Neural progenitor cell (in vitro differentiated cells): Measurements from ENCODE around the gene GSG1L. TPM values are rescaled to one million over a fixed set of nuclear protein-coding genes. Genes with fewer than 3 reads are reported as not detected.
"Not testable (repeated sequence)": the region's sequence is repeated elsewhere in the genome, so short reads cannot be mapped to it uniquely, and the experiment has no call there.

ENCODE experiments used
- DNase-seq: peaks from one replicate; pipeline ENCODE4 v3.0.0-alpha.2; 2016; ENCODE audit warnings: low spot score
- H2AFZ ChIP-seq: fragments of 200-600 bp; sonication (generic); replicated peaks from 2 replicates; pipeline ENCODE4 v1.6.1; 2016; ENCODE audit warnings: antibody characterized with exemption
- H3F3A ChIP-seq: fragments of 200-600 bp; sonication (generic); 2 replicates; pipeline ENCODE4 v1.6.1; 2016; ENCODE audit warnings: antibody characterized with exemption, low read depth
- H3K27ac ChIP-seq: fragments of 200-600 bp; sonication (generic); 2 replicates; pipeline ENCODE4 v1.5.1; 2016; ENCODE audit warnings: mild to moderate bottlenecking
- H3K27me3 ChIP-seq: fragments of 200-600 bp; sonication (generic); 2 replicates; pipeline ENCODE4 v1.6.1; 2016; ENCODE audit warnings: mild to moderate bottlenecking, moderate library complexity
- H3K36me3 ChIP-seq: fragments of 200-600 bp; sonication (generic); 2 replicates; pipeline ENCODE4 v1.5.1; 2016
- H3K4me1 ChIP-seq: fragments of 200-600 bp; sonication (generic); 2 replicates; pipeline ENCODE4 v1.6.1; 2016; ENCODE audit warnings: mixed run types
- H3K4me2 ChIP-seq: fragments of 200-600 bp; sonication (generic); 2 replicates; pipeline ENCODE4 v1.6.1; 2016
- H3K4me3 ChIP-seq: fragments of 200-600 bp; sonication (generic); 2 replicates; pipeline ENCODE4 v1.5.1; 2016
- H3K79me2 ChIP-seq: fragments of 200-600 bp; sonication (generic); 2 replicates; pipeline ENCODE4 v1.6.1; 2016; ENCODE audit warnings: low read depth
- H3K9ac ChIP-seq: fragments of 200-600 bp; sonication (generic); 2 replicates; pipeline ENCODE4 v1.6.1; 2016
- H3K9me3 ChIP-seq: fragments of 200-600 bp; sonication (generic); 2 replicates; pipeline ENCODE4 v1.5.1; 2016; ENCODE audit warnings: low read depth
- H4K20me1 ChIP-seq: fragments of 200-600 bp; sonication (generic); 2 replicates; pipeline ENCODE4 v1.6.1; 2016; ENCODE audit warnings: low read depth
- H3K27ac Mint-ChIP-seq: 3 replicates; pipeline ENCODE4 v1.8.0; 2021; ENCODE audit warnings: mixed read lengths
- H3K27me3 Mint-ChIP-seq: 2 replicates; pipeline ENCODE4 v1.8.0; 2022; ENCODE audit warnings: low read depth, mild to moderate bottlenecking, inconsistent platforms, moderate library complexity, mixed read lengths; ENCODE audit not compliant: insufficient read depth
- H3K36me3 Mint-ChIP-seq: 3 replicates; pipeline ENCODE4 v1.8.0; 2021; ENCODE audit warnings: mixed read lengths
- H3K4me1 Mint-ChIP-seq: 3 replicates; pipeline ENCODE4 v1.8.0; 2021; ENCODE audit warnings: mixed read lengths
- H3K4me3 Mint-ChIP-seq: 3 replicates; pipeline ENCODE4 v1.8.0; 2021; ENCODE audit warnings: mild to moderate bottlenecking, moderate library complexity, mixed read lengths
- H3K9me3 Mint-ChIP-seq: 3 replicates; pipeline ENCODE4 v1.8.0; 2020; ENCODE audit warnings: mixed read lengths
- CTCF ChIP-seq: fragments of 200-600 bp; sonication (generic); IDR thresholded peaks from 2 replicates; pipeline ENCODE4 v1.5.1; 2017; ENCODE audit warnings: antibody characterized with exemption, mild to moderate bottlenecking
- EZH2 ChIP-seq: fragments of 200-600 bp; sonication (generic); IDR thresholded peaks from 2 replicates; pipeline ENCODE4 v1.6.1; 2017; ENCODE audit warnings: antibody characterized with exemption, mild to moderate bottlenecking, moderate library complexity
- EZH2phosphoT487 ChIP-seq: fragments of 200-600 bp; sonication (generic); IDR thresholded peaks from 2 replicates; pipeline ENCODE4 v1.6.1; 2017; ENCODE audit warnings: antibody characterized with exemption
- total RNA-seq: library from RNA; depleted of rRNA; stranded (reverse); fragments of >200 nt; gene quantifications from 2 replicates; pipeline ENCODE4 v1.2.3, GENCODE V29; 2015; ENCODE audit warnings: low replicate concordance

Gene GSG1L
- total RNA-seq, 1 donor from 2014 or later = not detected

- Histone ChIP-seq H3K9ac (no peak overlapping the region), H3F3A (no peaks in the 10 kb centered on the region), H3K4me2 (peak overlapping the region; percentile 47), H3K27me3 (no peaks in the 10 kb centered on the region), H2AFZ (peak overlapping the region; percentile 95), H3K36me3 (no peaks in the 10 kb centered on the region), H3K9me3 (no peaks in the 10 kb centered on the region), H3K27ac (no peak overlapping the region), H4K20me1 (no peaks in the 10 kb centered on the region), H3K79me2 (no peaks in the 10 kb centered on the region), H3K4me3 (no peak overlapping the region), H3K4me1 (peaks cover 8% of the 10 kb centered on the region)
- Mint-ChIP-seq H3K36me3 (no peaks in the 10 kb centered on the region), H3K4me1 (peaks cover 3% of the 10 kb centered on the region), H3K27me3 (peaks cover 6% of the 10 kb centered on the region), H3K27ac (peak overlapping the region; percentile 16), H3K9me3 (no peaks in the 10 kb centered on the region), H3K4me3 (peak overlapping the region; percentile 62)
- peak; percentile 28 for DNase-seq
- no peak for TF ChIP-seq EZH2
- TF ChIP-seq CTCF = no peak
- no peak for TF ChIP-seq EZH2phosphoT487
Observed at GRCh38 chr16:27945233-27945973, 118.1 kb downstream of the GSG1L start.

- no peak overlapping the region for H3K4me3 Mint-ChIP-seq
- Histone ChIP-seq H3K4me1 (peaks cover 8% of the 10 kb centered on the region), H3K27me3 (no peaks in the 10 kb centered on the region), H3K9ac (no peak overlapping the region), H4K20me1 (no peaks in the 10 kb centered on the region), H3K4me2 (no peak overlapping the region), H3K36me3 (no peaks in the 10 kb centered on the region), H3K9me3 (no peaks in the 10 kb centered on the region), H3F3A (no peaks in the 10 kb centered on the region), H3K4me3 (no peak overlapping the region), H2AFZ (no peak overlapping the region), H3K27ac (no peak overlapping the region), H3K79me2 (no peaks in the 10 kb centered on the region)
- no peak for TF ChIP-seq CTCF
- no peak for TF ChIP-seq EZH2
- no peak for TF ChIP-seq EZH2phosphoT487
- no peaks in the 10 kb centered on the region for H3K36me3 Mint-ChIP-seq
- no peak overlapping the region for H3K27ac Mint-ChIP-seq
- no peak for DNase-seq
- H3K9me3 Mint-ChIP-seq = peaks cover 2% of the 10 kb centered on the region
- peaks cover 3% of the 10 kb centered on the region for H3K4me1 Mint-ChIP-seq
- peaks cover 6% of the 10 kb centered on the region for H3K27me3 Mint-ChIP-seq
Observed at GRCh38 chr16:27943766-27944165, 119.7 kb downstream of the GSG1L start.

GRCh38 chr16:27942071-27942470 is 121.4 kb downstream of the GSG1L start:
- not testable (repeated sequence) for H3K79me2 ChIP-seq, DNase-seq, H3K27me3 Mint-ChIP-seq, H3K4me2 ChIP-seq, H3F3A ChIP-seq, H3K27ac ChIP-seq, H3K4me1 ChIP-seq, H3K36me3 ChIP-seq, H3K36me3 Mint-ChIP-seq, H3K27me3 ChIP-seq, H3K4me1 Mint-ChIP-seq, H4K20me1 ChIP-seq, H2AFZ ChIP-seq, H3K27ac Mint-ChIP-seq, H3K9me3 Mint-ChIP-seq, H3K9me3 ChIP-seq, H3K9ac ChIP-seq, H3K4me3 Mint-ChIP-seq, H3K4me3 ChIP-seq

GRCh38 chr16:27935076-27935475 is 128.4 kb downstream of the GSG1L start:
- H3K36me3 ChIP-seq = no peaks in the 10 kb centered on the region
- TF ChIP-seq EZH2phosphoT487 (no peak), CTCF (no peak), EZH2 (no peak)
- H4K20me1 ChIP-seq = no peaks in the 10 kb centered on the region
- Mint-ChIP-seq H3K27me3 (peaks cover 10% of the 10 kb centered on the region), H3K27ac (no peak overlapping the region), H3K4me3 (no peak overlapping the region), H3K9me3 (peaks cover 2% of the 10 kb centered on the region), H3K36me3 (no peaks in the 10 kb centered on the region), H3K4me1 (no peaks in the 10 kb centered on the region)
- H3K27ac ChIP-seq = no peak overlapping the region
- H3K27me3 ChIP-seq = peaks cover 5% of the 10 kb centered on the region
- H3K9me3 ChIP-seq = no peaks in the 10 kb centered on the region
- no peak overlapping the region for H2AFZ ChIP-seq
- no peak overlapping the region for H3K9ac ChIP-seq
- DNase-seq = no peak
- H3K4me3 ChIP-seq = no peak overlapping the region
- no peaks in the 10 kb centered on the region for H3F3A ChIP-seq
- no peak overlapping the region for H3K4me2 ChIP-seq
- no peaks in the 10 kb centered on the region for H3K79me2 ChIP-seq
- no peaks in the 10 kb centered on the region for H3K4me1 ChIP-seq
